Activated B cell treated with CpG ODN at 0.5 μM for 24 hours (primary cell): ENCODE data around the gene RABGAP1L. TPM values are rescaled to one million over a fixed set of nuclear protein-coding genes. Genes with fewer than 3 reads are reported as not detected.
"Not testable (repeated sequence)": the region's sequence is repeated elsewhere in the genome, so short reads cannot be mapped to it uniquely, and the experiment has no call there.

Experiments
- ATAC-seq: fragments of 200-7000 bp; cut with Tn5 transposase; one replicate; pipeline ENCODE4 v1.10.0; 2021; ENCODE audit warnings: low read depth, mild to moderate bottlenecking, moderate library complexity
- CTCF ChIA-PET: fragments of 350-600 bp; sonication (Branson Sonifier 250); formaldehyde crosslinking; loops from one replicate; lab custom pipeline; 2021; ENCODE audit warnings: antibody characterized with exemption; lab: Charles Lee
- POLR2A ChIA-PET: fragments of 350-600 bp; sonication (Branson Sonifier 250); formaldehyde crosslinking; loops from one replicate; lab custom pipeline; 2021; ENCODE audit warnings: antibody characterized with exemption; lab: Charles Lee
- DNase-seq: peaks from one replicate; pipeline ENCODE4 v3.0.0; 2022
- H3K27ac Mint-ChIP-seq: one replicate; pipeline ENCODE4 v1.8.0; 2020; ENCODE audit warnings: mixed read lengths
- H3K27me3 Mint-ChIP-seq: one replicate; pipeline ENCODE4 v1.8.0; 2021; ENCODE audit warnings: mixed read lengths
- H3K36me3 Mint-ChIP-seq: one replicate; pipeline ENCODE4 v1.8.0; 2021; ENCODE audit warnings: low read depth, mixed read lengths
- H3K4me1 Mint-ChIP-seq: one replicate; pipeline ENCODE4 v1.8.0; 2021; ENCODE audit warnings: mixed read lengths
- H3K4me3 Mint-ChIP-seq: one replicate; pipeline ENCODE4 v1.8.0; 2020; ENCODE audit warnings: mild to moderate bottlenecking, mixed read lengths
- H3K9me3 Mint-ChIP-seq: one replicate; pipeline ENCODE4 v1.8.0; 2020; ENCODE audit warnings: mixed read lengths
- CTCF ChIP-seq: fragments of 200-600 bp; IDR thresholded peaks from one replicate; pipeline ENCODE4 v1.8.0; 2022; ENCODE audit warnings: antibody characterized with exemption, mild to moderate bottlenecking
- intact Hi-C: fragments of 100-400 bp; cut with micrococcal nuclease; formaldehyde crosslinking; loops from one replicate; pipeline ENCODE4 v1.15.1; 2024
- total RNA-seq: library from RNA; stranded (reverse); gene quantifications from 2 replicates; pipeline ENCODE4 v1.2.3, GENCODE V29; 2022

RABGAP1L gene
- total RNA-seq, 1 donor from 2014 or later = 126 TPM

- H3K9me3 Mint-ChIP-seq = peaks cover 3% of the 10 kb centered on the region
- peaks cover 25% of the 10 kb centered on the region for H3K36me3 Mint-ChIP-seq
- POLR2A ChIA-PET = no interaction called here
- no peak for TF ChIP-seq CTCF
- H3K27me3 Mint-ChIP-seq = no peaks in the 10 kb centered on the region
- CTCF ChIA-PET = no interaction called here
- H3K27ac Mint-ChIP-seq = no peak overlapping the region
- DNase-seq (no peak), ATAC-seq (no peak)
- H3K4me3 Mint-ChIP-seq = no peak overlapping the region
- intact Hi-C loops = no loop called here
- peaks cover 34% of the 10 kb centered on the region for H3K4me1 Mint-ChIP-seq
Observed at GRCh38 chr1:174556392-174556791, 397.1 kb downstream of the RABGAP1L start.

GRCh38 chr1:174568551-174568950 is 409.2 kb downstream of the RABGAP1L start:
- no peak for TF ChIP-seq CTCF
- intact Hi-C loops = no loop called here
- Mint-ChIP-seq H3K4me1 (peaks cover 10% of the 10 kb centered on the region), H3K4me3 (no peak overlapping the region), H3K36me3 (peaks cover 32% of the 10 kb centered on the region), H3K9me3 (peaks cover 7% of the 10 kb centered on the region), H3K27ac (no peak overlapping the region), H3K27me3 (no peaks in the 10 kb centered on the region)
- ATAC-seq (no peak), DNase-seq (no peak)
- ChIA-PET POLR2A (no interaction called here), CTCF (no interaction called here)

- POLR2A ChIA-PET = no interaction called here
- peaks cover 10% of the 10 kb centered on the region for H3K4me1 Mint-ChIP-seq
- H3K36me3 Mint-ChIP-seq = peaks cover 36% of the 10 kb centered on the region
- DNase-seq (no peak), ATAC-seq (no peak)
- no peak overlapping the region for H3K4me3 Mint-ChIP-seq
- H3K27ac Mint-ChIP-seq = no peak overlapping the region
- peaks cover 7% of the 10 kb centered on the region for H3K9me3 Mint-ChIP-seq
- H3K27me3 Mint-ChIP-seq = no peaks in the 10 kb centered on the region
- intact Hi-C loops = no loop called here
- TF ChIP-seq CTCF = no peak
- CTCF ChIA-PET = no interaction called here
Observed at GRCh38 chr1:174569240-174569639, 409.9 kb downstream of the RABGAP1L start.

- ChIA-PET CTCF (no interaction called here), POLR2A (no interaction called here)
- ATAC-seq (no peak), DNase-seq (no peak)
- intact Hi-C loops = no loop called here
- Mint-ChIP-seq H3K27ac (no peak overlapping the region), H3K4me3 (no peak overlapping the region), H3K36me3 (peaks cover 52% of the 10 kb centered on the region), H3K4me1 (peaks cover 10% of the 10 kb centered on the region), H3K9me3 (peaks cover 17% of the 10 kb centered on the region), H3K27me3 (no peaks in the 10 kb centered on the region)
- TF ChIP-seq CTCF = no peak
Observed at GRCh38 chr1:174572771-174573170, 413.5 kb downstream of the RABGAP1L start.

- H3K4me3 Mint-ChIP-seq, CTCF ChIA-PET: not testable (repeated sequence)
- peaks cover 46% of the 10 kb centered on the region for H3K36me3 Mint-ChIP-seq
Observed at GRCh38 chr1:174576120-174576519, 416.8 kb downstream of the RABGAP1L start.

GRCh38 chr1:174577681-174578080 is 418.4 kb downstream of the RABGAP1L start:
- H3K9me3 Mint-ChIP-seq = peaks cover 14% of the 10 kb centered on the region
- TF ChIP-seq CTCF = no peak
- H3K36me3 Mint-ChIP-seq = peaks cover 38% of the 10 kb centered on the region
- no peak overlapping the region for H3K4me3 Mint-ChIP-seq
- no peaks in the 10 kb centered on the region for H3K4me1 Mint-ChIP-seq
- ATAC-seq (no peak), DNase-seq (no peak)
- no peaks in the 10 kb centered on the region for H3K27me3 Mint-ChIP-seq
- H3K27ac Mint-ChIP-seq = no peak overlapping the region
- POLR2A ChIA-PET = no interaction called here
- CTCF ChIA-PET = no interaction called here
- intact Hi-C loops = no loop called here

More at GRCh38 chr1:174576120-174576519, 416.8 kb downstream of the RABGAP1L start:
- H3K4me1 Mint-ChIP-seq, H3K27ac Mint-ChIP-seq, POLR2A ChIA-PET, ATAC-seq, DNase-seq, H3K27me3 Mint-ChIP-seq, intact Hi-C loops: not testable (repeated sequence)
- H3K9me3 Mint-ChIP-seq = peaks cover 16% of the 10 kb centered on the region
